Left lung (tissue), 10 donors: Measurements from ENCODE around the gene TEX19. TPM values are rescaled to one million over a fixed set of nuclear protein-coding genes. Genes with fewer than 3 reads are reported as not detected.

ENCODE experiments used
- ATAC-seq: fragments of 200-7000 bp; cut with Tn5 transposase; one replicate; pipeline ENCODE4 v1.9.1; 2020; ENCODE audit warnings: moderate library complexity
- DNase-seq, 4 donors: peaks; one replicate each; pipeline ENCODE4 v3.0.0-alpha.2; 2013 to 2020
- H3K27ac ChIP-seq, 2 donors: fragments of 200-600 bp; sonication (generic) in 1 of 2; one replicate each; pipeline versions ENCODE4 v1.5.0 to v1.8.0; 2020 to 2021
- H3K27me3 ChIP-seq, 2 donors: fragments of 200-600 bp; sonication (generic) in 1 of 2; one replicate each; pipeline versions ENCODE4 v1.5.0 to v1.8.0; 2020 to 2021
- H3K36me3 ChIP-seq, 2 donors: fragments of 200-600 bp; sonication (generic) in 1 of 2; one replicate each; pipeline versions ENCODE4 v1.5.0 to v1.8.0; 2020 to 2021
- H3K4me1 ChIP-seq, 2 donors: fragments of 200-600 bp; one replicate each; pipeline ENCODE4 v1.8.0; 2021
- H3K4me3 ChIP-seq, 2 donors: fragments of 200-600 bp; sonication (generic) in 1 of 2; one replicate each; pipeline versions ENCODE4 v1.5.0 to v1.8.0; 2020 to 2021; ENCODE audit warnings: mild to moderate bottlenecking in 1 of 2
- H3K9me3 ChIP-seq, 2 donors: fragments of 200-600 bp; sonication (generic) in 1 of 2; one replicate each; pipeline versions ENCODE4 v1.5.0 to v1.8.0; 2020 to 2021
- intact Hi-C, 2 donors: fragments of 100-400 bp; cut with DNase I; formaldehyde crosslinking; loops; one replicate each; pipeline versions ENCODE4 v1.11.2 to v1.14.2; 2022
- polyA plus RNA-seq, 6 donors: library from polyadenylated mRNA; unstranded; fragments of 120-200 nt; gene quantifications; one replicate each; pipeline ENCODE4 v1.2.1, GENCODE V29; 2013; ENCODE audit not compliant: insufficient read length in 6 of 6
- total RNA-seq, 2 donors: library from RNA; stranded (reverse); fragmentation: NEBNext Ultra II Directional; extraction: Animal tissue kit (Norgen Biotek cat#: 25700); gene quantifications; one replicate each; pipeline ENCODE4 v1.2.1, GENCODE V29; 2021
- TF ChIP-seq, protein P1 (sequence below), 2 donors: fragments of 200-600 bp; sonication (generic) in 1 of 2; IDR thresholded peaks; one replicate each; pipeline versions ENCODE4 v1.5.0 to v1.8.0; 2021; ENCODE audit warnings: antibody characterized with exemption in 2 of 2
- donor health status: DM: no; HTN: yes; CAD: no.
- donor health status: DM: no; HTN: no; CAD: no.

The TEX19 gene
- total and polyA plus RNA-seq, 8 donors = 0.07 TPM; not detected in 7

DNA sequence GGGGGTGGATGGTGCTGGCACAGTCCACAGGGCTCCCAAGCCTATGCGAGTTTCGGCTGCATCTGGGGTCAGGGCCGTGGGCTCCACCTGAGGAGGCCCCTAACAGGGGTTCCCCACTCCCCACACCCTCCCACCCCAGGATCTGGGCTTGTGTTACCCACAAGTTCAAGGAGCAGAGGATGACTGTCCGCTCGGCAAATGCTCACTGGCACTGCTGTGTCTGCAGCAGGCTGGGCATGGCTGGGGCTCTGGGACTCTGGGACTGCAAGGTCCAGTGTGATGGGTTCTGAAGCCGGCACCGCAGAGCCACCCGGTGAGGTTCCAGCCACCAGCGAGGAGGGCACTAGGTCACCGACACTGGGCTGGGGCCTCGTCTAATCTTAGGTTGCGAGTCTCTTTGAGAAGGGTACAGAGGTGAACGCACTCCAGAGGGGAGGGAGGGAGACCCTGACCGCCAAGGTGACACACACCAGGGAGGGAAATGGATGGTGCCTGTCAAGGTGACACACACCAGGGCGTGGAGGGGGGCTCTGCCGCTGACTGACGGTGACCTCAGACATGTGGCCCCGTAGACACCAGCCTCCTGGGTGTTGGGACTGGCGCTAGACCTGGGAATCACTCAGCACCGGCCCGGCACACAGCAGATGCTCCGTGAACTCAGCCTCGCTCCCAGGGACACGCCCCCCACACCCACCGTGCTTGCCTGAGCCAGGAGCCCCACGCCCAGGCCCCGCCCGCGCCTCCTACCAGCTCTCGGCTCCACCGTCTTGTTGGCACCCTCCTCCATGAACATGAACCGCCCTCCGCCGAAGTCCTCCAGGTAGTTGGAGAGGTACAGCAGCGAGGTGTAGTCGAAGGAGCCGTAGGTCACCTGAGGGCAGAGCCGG is 38.6 kb downstream of the TEX19 start:
- H3K36me3 ChIP-seq = peaks cover 0 to 47% of the 10 kb centered on the region in 2 donors
- intact Hi-C loops = no loop called here
- H3K27me3 ChIP-seq = no peaks in the 10 kb centered on the region
- H3K4me3 ChIP-seq = no peak overlapping the region
- ATAC-seq (no peak), DNase-seq (peak in 1 of 4 donors; percentile 75)
- TF ChIP-seq, protein P1, sequence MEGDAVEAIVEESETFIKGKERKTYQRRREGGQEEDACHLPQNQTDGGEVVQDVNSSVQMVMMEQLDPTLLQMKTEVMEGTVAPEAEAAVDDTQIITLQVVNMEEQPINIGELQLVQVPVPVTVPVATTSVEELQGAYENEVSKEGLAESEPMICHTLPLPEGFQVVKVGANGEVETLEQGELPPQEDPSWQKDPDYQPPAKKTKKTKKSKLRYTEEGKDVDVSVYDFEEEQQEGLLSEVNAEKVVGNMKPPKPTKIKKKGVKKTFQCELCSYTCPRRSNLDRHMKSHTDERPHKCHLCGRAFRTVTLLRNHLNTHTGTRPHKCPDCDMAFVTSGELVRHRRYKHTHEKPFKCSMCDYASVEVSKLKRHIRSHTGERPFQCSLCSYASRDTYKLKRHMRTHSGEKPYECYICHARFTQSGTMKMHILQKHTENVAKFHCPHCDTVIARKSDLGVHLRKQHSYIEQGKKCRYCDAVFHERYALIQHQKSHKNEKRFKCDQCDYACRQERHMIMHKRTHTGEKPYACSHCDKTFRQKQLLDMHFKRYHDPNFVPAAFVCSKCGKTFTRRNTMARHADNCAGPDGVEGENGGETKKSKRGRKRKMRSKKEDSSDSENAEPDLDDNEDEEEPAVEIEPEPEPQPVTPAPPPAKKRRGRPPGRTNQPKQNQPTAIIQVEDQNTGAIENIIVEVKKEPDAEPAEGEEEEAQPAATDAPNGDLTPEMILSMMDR (IDR thresholded peaks at IDR 0.05) = no peak
- H3K9me3 ChIP-seq = no peaks in the 10 kb centered on the region
- peaks cover 8 to 27% of the 10 kb centered on the region in 2 donors for H3K4me1 ChIP-seq
- H3K27ac ChIP-seq = no peak overlapping the region

DNA sequence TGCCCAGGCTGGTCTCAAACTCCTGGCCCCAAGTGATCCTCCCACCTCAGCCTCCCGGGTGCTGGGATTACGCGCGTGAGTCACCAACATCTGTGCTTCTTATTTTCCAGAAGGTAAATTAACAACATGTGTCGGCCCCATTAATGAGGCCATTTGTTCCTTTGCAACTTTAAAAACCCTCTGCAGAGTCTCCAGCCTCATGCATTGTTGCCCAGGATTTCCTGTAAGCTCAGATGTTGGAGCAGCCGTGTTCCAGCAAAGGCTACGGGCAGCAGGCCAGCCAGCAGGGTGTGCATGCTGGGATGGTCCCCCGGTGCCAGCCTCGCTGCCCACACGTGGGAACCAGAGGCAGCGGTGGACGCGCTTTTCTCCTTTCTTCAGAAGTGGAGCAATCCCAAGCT is 40.0 kb downstream of the TEX19 start:
- TF ChIP-seq, protein P1 (IDR thresholded peaks at IDR 0.05) = no peak
- no peaks in the 10 kb centered on the region for H3K9me3 ChIP-seq
- H3K4me1 ChIP-seq = peaks cover 8 to 27% of the 10 kb centered on the region in 2 donors
- no peak overlapping the region for H3K27ac ChIP-seq
- H3K4me3 ChIP-seq = no peak overlapping the region
- ATAC-seq = no peak
- peaks cover 0 to 47% of the 10 kb centered on the region in 2 donors for H3K36me3 ChIP-seq
- intact Hi-C loops = no loop called here
- H3K27me3 ChIP-seq = no peaks in the 10 kb centered on the region
- DNase-seq = peak in 1 of 4 donors; percentile 65

DNA sequence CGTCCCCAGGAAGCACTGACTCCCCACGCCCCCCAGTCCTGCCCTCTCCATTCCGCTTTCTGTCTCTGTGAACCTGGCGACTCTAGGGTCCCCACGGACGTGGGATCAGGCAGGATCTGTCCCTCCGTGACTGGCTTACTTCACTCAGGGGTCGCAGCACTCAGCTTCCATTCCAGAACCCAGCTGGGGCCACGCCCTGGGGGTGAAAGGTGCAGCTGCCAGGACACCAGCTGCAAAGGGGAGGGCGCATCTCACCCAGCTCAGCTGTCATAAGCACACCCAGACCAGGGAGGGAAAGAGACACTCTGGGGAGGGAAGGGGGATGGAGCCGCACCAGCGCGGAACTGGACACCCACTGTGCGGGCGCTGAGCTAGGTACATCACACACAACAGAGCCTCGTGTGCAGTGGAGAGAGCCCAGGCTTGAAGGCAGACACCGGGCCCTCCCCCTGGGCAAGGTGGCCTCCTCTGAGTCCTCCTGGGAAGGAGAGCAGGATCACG is 40.6 kb downstream of the TEX19 start:
- Histone ChIP-seq H3K4me3 (no peak overlapping the region), H3K27me3 (no peaks in the 10 kb centered on the region), H3K27ac (no peak overlapping the region), H3K36me3 (peaks cover 0 to 50% of the 10 kb centered on the region in 2 donors), H3K4me1 (peaks cover 8 to 27% of the 10 kb centered on the region in 2 donors), H3K9me3 (no peaks in the 10 kb centered on the region)
- DNase-seq (peak in 1 of 4 donors; percentile 64), ATAC-seq (no peak)
- TF ChIP-seq, protein P1 (IDR thresholded peaks at IDR 0.05) = no peak
- intact Hi-C loops = no loop called here

DNA sequence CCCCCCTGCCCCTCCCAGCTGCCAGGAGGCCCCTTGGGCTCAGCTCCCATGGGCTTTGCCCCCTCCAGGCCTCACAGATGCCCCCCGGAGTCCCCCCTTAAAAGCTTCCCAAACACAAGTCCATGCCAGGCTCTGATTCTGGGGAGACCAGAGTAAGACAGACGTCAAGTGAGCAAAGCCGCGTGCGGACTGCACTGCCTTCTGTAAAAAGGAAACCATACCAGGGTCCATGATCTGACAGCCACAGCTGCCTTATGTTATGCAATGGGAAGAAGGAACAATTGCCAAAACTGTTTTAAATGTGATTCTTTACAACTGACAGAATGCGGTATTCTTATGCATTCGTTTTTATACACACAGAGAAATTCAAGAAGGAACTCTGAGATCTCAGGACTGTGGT is 41.2 kb downstream of the TEX19 start:
- H3K4me1 ChIP-seq = peaks cover 8 to 27% of the 10 kb centered on the region in 2 donors
- H3K27ac ChIP-seq = peak overlapping the region in 1 of 2 donors; percentile 64
- ATAC-seq (peak; percentile 26), DNase-seq (peak in 1 of 4 donors; percentile 66)
- no peaks in the 10 kb centered on the region for H3K9me3 ChIP-seq
- TF ChIP-seq, protein P1 (IDR thresholded peaks at IDR 0.05) = no peak
- H3K27me3 ChIP-seq = no peaks in the 10 kb centered on the region
- H3K36me3 ChIP-seq = peaks cover 0 to 55% of the 10 kb centered on the region in 2 donors
- intact Hi-C loops = no loop called here
- peak overlapping the region in 1 of 2 donors; percentile 11 for H3K4me3 ChIP-seq

DNA sequence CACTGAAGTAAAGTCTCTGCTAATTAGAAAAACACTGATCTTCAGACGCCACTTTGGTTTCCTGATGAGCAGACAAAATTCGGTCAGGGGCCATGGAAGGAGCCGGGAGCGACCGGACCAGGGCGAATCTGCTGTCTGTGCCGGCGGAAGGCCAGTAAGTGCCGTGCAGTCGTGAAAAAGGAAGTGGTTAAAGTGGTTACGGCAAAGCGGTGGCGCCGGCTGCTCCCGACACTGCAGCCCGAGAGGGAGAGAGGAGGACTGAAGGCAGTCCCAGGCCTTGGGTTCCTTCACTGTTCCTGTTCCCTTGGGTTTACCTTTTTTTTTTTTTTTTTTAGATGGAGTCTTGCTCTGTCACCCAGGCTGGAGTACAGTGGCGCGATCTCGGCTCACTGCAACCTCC is 41.8 kb downstream of the TEX19 start:
- no peaks in the 10 kb centered on the region for H3K9me3 ChIP-seq
- peaks cover 8 to 27% of the 10 kb centered on the region in 2 donors for H3K4me1 ChIP-seq
- ATAC-seq = peak; percentile 75
- peak overlapping the region in 1 of 2 donors; percentile 64 for H3K27ac ChIP-seq
- no peaks in the 10 kb centered on the region for H3K27me3 ChIP-seq
- peak overlapping the region in 1 of 2 donors; percentile 11 for H3K4me3 ChIP-seq
- TF ChIP-seq, protein P1 (IDR thresholded peaks at IDR 0.05) = no peak
- DNase-seq = peak in 2 of 4 donors; percentile 79 to 94
- intact Hi-C loops = no loop called here
- peaks cover 0 to 57% of the 10 kb centered on the region in 2 donors for H3K36me3 ChIP-seq
